Smooth muscle cell (in vitro differentiated cells): Measurements from ENCODE around the gene KLC3. TPM values are rescaled to one million over a fixed set of nuclear protein-coding genes. Genes with fewer than 3 reads are reported as not detected.

Source experiments
- DNase-seq: peaks from one replicate; lab custom pipeline; 2025; ENCODE audit not compliant: unreplicated experiment; lab: John Stamatoyannopoulos, UW
- H2AFZ ChIP-seq: fragments of 200-600 bp; sonication (generic); 2 replicates; pipeline ENCODE4 v1.6.0; 2016; ENCODE audit warnings: antibody characterized with exemption, low read depth, mild to moderate bottlenecking
- H3F3A ChIP-seq: fragments of 200-600 bp; sonication (generic); 2 replicates; pipeline ENCODE4 v1.6.0; 2017; ENCODE audit warnings: antibody characterized with exemption, low read depth
- H3K27ac ChIP-seq: fragments of 200-600 bp; sonication (generic); 2 replicates; pipeline ENCODE4 v1.5.1; 2016; ENCODE audit warnings: low read depth, mild to moderate bottlenecking
- H3K27me3 ChIP-seq: fragments of 200-600 bp; sonication (generic); 2 replicates; pipeline ENCODE4 v1.6.1; 2016; ENCODE audit warnings: low read depth, mild to moderate bottlenecking
- H3K36me3 ChIP-seq: fragments of 200-600 bp; sonication (generic); 2 replicates; pipeline ENCODE4 v1.5.1; 2016; ENCODE audit warnings: low read depth
- H3K4me1 ChIP-seq: fragments of 200-600 bp; sonication (generic); 2 replicates; pipeline ENCODE4 v1.5.1; 2016; ENCODE audit warnings: low read depth
- H3K4me2 ChIP-seq: fragments of 200-600 bp; sonication (generic); 2 replicates; pipeline ENCODE4 v1.6.0; 2016; ENCODE audit warnings: mild to moderate bottlenecking
- H3K4me3 ChIP-seq: fragments of 200-600 bp; sonication (generic); 2 replicates; pipeline ENCODE4 v1.5.1; 2016; ENCODE audit warnings: mild to moderate bottlenecking
- H3K79me2 ChIP-seq: fragments of 200-600 bp; sonication (generic); 2 replicates; pipeline ENCODE4 v1.6.0; 2016; ENCODE audit warnings: low read depth, mild to moderate bottlenecking
- H3K9ac ChIP-seq: fragments of 200-600 bp; sonication (generic); 2 replicates; pipeline ENCODE4 v1.6.0; 2016; ENCODE audit warnings: low read depth
- H3K9me3 ChIP-seq: fragments of 200-600 bp; sonication (generic); replicated peaks from 2 replicates; pipeline ENCODE4 v1.5.1; 2016; ENCODE audit warnings: low read depth
- H4K20me1 ChIP-seq: fragments of 200-600 bp; sonication (generic); 2 replicates; pipeline ENCODE4 v1.6.0; 2016; ENCODE audit warnings: low read depth
- CTCF ChIP-seq: fragments of 200-600 bp; sonication (generic); IDR thresholded peaks from 2 replicates; pipeline ENCODE4 v1.5.1; 2017; ENCODE audit warnings: borderline replicate concordance, mild to moderate bottlenecking, antibody characterized with exemption; ENCODE audit not compliant: insufficient read depth, poor library complexity, severe bottlenecking
- WGBS: methylation state at CpG from one replicate; pipeline ENCODE4 v1.1.7; 2016; ENCODE audit warnings: low lambda C conversion rate; 5-methylcytosine and 5-hydroxymethylcytosine counted together
- polyA plus RNA-seq: library from polyadenylated mRNA; unstranded; fragments of >200 nt; fragmentation: Nextera tagmentation; extraction: Ambion mirVana; gene quantifications from 2 replicates; pipeline ENCODE4 v1.2.1, GENCODE V29; 2016
- total RNA-seq: library from RNA; depleted of rRNA; stranded (reverse); fragments of >200 nt; gene quantifications from 2 replicates; pipeline ENCODE4 v1.2.3, GENCODE V29; 2014

Gene KLC3
- total and polyA plus RNA-seq, 2 experiments from 2014 or later, result 4.8 to 6.3 TPM

DNA sequence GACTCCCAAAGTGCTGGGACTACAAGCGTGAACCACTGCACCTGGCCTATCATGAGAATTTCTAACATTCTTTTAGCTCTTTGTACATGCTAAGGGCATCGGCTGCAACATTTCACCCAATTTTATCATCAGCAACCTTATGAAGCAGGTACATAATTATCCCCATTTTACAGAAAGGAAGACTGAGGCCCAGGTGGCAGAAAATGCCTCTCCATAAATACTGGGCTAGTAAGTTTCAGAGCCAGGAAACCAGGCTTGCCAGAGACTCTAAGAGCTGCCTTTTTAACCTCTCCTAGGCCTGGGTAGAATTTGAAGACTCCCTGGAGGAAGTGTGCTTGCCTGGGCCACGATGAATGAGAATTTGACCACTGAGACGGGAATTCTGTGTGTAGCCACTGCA lies 27.6 kb downstream of the KLC3 start:
- Histone ChIP-seq H3K36me3 (no peaks in the 10 kb centered on the region), H3K27me3 (no peaks in the 10 kb centered on the region), H2AFZ (no peak overlapping the region), H3K9ac (no peak overlapping the region), H4K20me1 (no peaks in the 10 kb centered on the region), H3K9me3 (no peaks in the 10 kb centered on the region), H3K4me3 (no peak overlapping the region), H3F3A (no peaks in the 10 kb centered on the region), H3K27ac (no peak overlapping the region), H3K4me1 (peaks cover 6% of the 10 kb centered on the region), H3K79me2 (no peaks in the 10 kb centered on the region), H3K4me2 (no peak overlapping the region)
- no peak for TF ChIP-seq CTCF
- no peak for DNase-seq
- WGBS, result 97% methylated on average over 4 of the region's 4 CpGs

- Histone ChIP-seq H3K9ac (no peak overlapping the region), H3K36me3 (no peaks in the 10 kb centered on the region), H3F3A (no peaks in the 10 kb centered on the region), H3K27me3 (no peaks in the 10 kb centered on the region), H3K27ac (no peak overlapping the region), H3K4me2 (no peak overlapping the region), H3K4me1 (peaks cover 6% of the 10 kb centered on the region), H3K4me3 (no peak overlapping the region), H3K79me2 (no peaks in the 10 kb centered on the region), H4K20me1 (no peaks in the 10 kb centered on the region), H3K9me3 (no peaks in the 10 kb centered on the region), H2AFZ (no peak overlapping the region)
- TF ChIP-seq CTCF, result no peak
- no peak for DNase-seq
- 88% methylated on average over 11 of the region's 11 CpGs for WGBS
Observed at GRCh38 chr19:45368737-45369340, 28.3 kb downstream of the KLC3 start.

- peak; percentile 96 for DNase-seq
- peak within 1 kb of the TSS; percentile 87 for H3K27ac ChIP-seq
- H3K9me3 ChIP-seq, result no peaks in the 10 kb centered on the region
- H3K4me2 ChIP-seq, result peak within 1 kb of the TSS; percentile 95
- H3K27me3 ChIP-seq, result no peaks in the 10 kb centered on the region
- no peak for TF ChIP-seq CTCF
- peak within 1 kb of the TSS; percentile 85 for H3K4me3 ChIP-seq
- H3F3A ChIP-seq, result no peaks in the 10 kb centered on the region
- WGBS, result 6% methylated on average over 53 of the region's 55 CpGs
- peak within 1 kb of the TSS; percentile 88 for H2AFZ ChIP-seq
- H3K9ac ChIP-seq, result peak within 1 kb of the TSS; percentile 53
- H4K20me1 ChIP-seq, result no peaks in the 10 kb centered on the region
- H3K36me3 ChIP-seq, result no peaks in the 10 kb centered on the region
- peaks cover 6% of the 10 kb centered on the region for H3K4me1 ChIP-seq
- H3K79me2 ChIP-seq, result no peaks in the 10 kb centered on the region
Observed at GRCh38 chr19:45370410-45371204, 30.1 kb downstream of the KLC3 start, which contains the start of gene ERCC2. TSS of gene ERCC2 (minus strand) at chr19:45370573. CDS start at chr19:45370540, 33 bp downstream.
